Measurements from ENCODE around the gene TPST1. TPM values are rescaled to one million over a fixed set of nuclear protein-coding genes. Genes with fewer than 3 reads are reported as not detected.

The TPST1 gene
- total RNA-seq, 1 experiment from 2014 or later, result 15.9 TPM

- no peak overlapping the region for H3K4me2 ChIP-seq (ENCODE audit: insufficient read depth, insufficient read length, low read length)
- Mint-ChIP-seq H3K36me3 (ENCODE audit: insufficient read depth in 1 of 3, low read depth in 3 of 3) (no peaks in the 10 kb centered on the region; a peak in 1 of 7 replicates), H3K4me3 (no peak overlapping the region), H3K27me3 (ENCODE audit: low read depth) (no peaks in the 10 kb centered on the region), H3K4me1 (peaks cover 14% of the 10 kb centered on the region in 2 experiments), H3K9me3 (no peaks in the 10 kb centered on the region; a peak in 1 of 5 replicates), H3K27ac (no peak overlapping the region)
- DNase-seq, result no peak
- no peak overlapping the region for H3K14ac ChIP-seq (ENCODE audit: insufficient read depth, low read length)
- H3K18ac ChIP-seq (ENCODE audit: insufficient read length, low read depth, low read length), result no peak overlapping the region
- H3K27ac ChIP-seq (ENCODE audit: insufficient read length, low read depth, low read length), result no peak overlapping the region
- no peaks in the 10 kb centered on the region for H3K27me3 ChIP-seq (ENCODE audit: insufficient read depth, low read length)
- H4K5ac ChIP-seq (ENCODE audit: insufficient read length, low read depth, low read length), result no peak overlapping the region
- H2BK15ac ChIP-seq (ENCODE audit: low read depth, low read length), result no peak overlapping the region
- TF ChIP-seq CTCF (conservative IDR thresholded peaks at IDR 0.05), result no peak
- H4K91ac ChIP-seq (ENCODE audit: insufficient read length, low read depth, low read length), result no peak overlapping the region
- H2BK5ac ChIP-seq (ENCODE audit: insufficient read length, low read length), result no peak overlapping the region
- H3K56ac ChIP-seq (ENCODE audit: insufficient read length, low read depth, low read length), result no peak overlapping the region
- H3K23me2 ChIP-seq (ENCODE audit: insufficient read length, low read depth, low read length, poor library complexity, severe bottlenecking), result no peaks in the 10 kb centered on the region
- no peak overlapping the region for H3K9ac ChIP-seq (ENCODE audit: extremely low read depth, insufficient read length, low read length)
- no peak overlapping the region for H2AFZ ChIP-seq (ENCODE audit: low read length)
- H3K79me1 ChIP-seq (ENCODE audit: insufficient read depth, low read depth, low read length, poor library complexity, severe bottlenecking), result no peaks in the 10 kb centered on the region
- no CpG with 5 or more reads among the region's 4 CpGs for WGBS (ENCODE audit: extremely low coverage, insufficient read length, low lambda C conversion rate)
- H2BK120ac ChIP-seq (ENCODE audit: low read depth, low read length, poor library complexity, severe bottlenecking), result no peak overlapping the region
- no peaks in the 10 kb centered on the region for H3K79me2 ChIP-seq (ENCODE audit: insufficient read depth, low read length)
- H4K8ac ChIP-seq (replicated peaks; ENCODE audit: insufficient read length, low read depth, low read length), result no peak overlapping the region
- no peak overlapping the region for H3K23ac ChIP-seq (ENCODE audit: insufficient read length, low read depth, low read length)
- H3K9me3 ChIP-seq (ENCODE audit: control insufficient read depth, low read depth, low read length), result no peaks in the 10 kb centered on the region
- H2BK12ac ChIP-seq (ENCODE audit: insufficient read length, low read depth, low read length), result no peak overlapping the region
- H4K20me1 ChIP-seq (ENCODE audit: control insufficient read depth, insufficient read depth, insufficient read length), result no peaks in the 10 kb centered on the region
- no peak overlapping the region for H3T11ph ChIP-seq (ENCODE audit: low read length)
- no peak overlapping the region for H2AK5ac ChIP-seq (ENCODE audit: insufficient read length, low read length)
- no peaks in the 10 kb centered on the region for H3K4me1 ChIP-seq (ENCODE audit: insufficient read depth, low read length)
- no peak overlapping the region for H3K4ac ChIP-seq (ENCODE audit: low read depth, low read length)
- no peak overlapping the region for H2BK20ac ChIP-seq (ENCODE audit: low read depth, low read length, poor library complexity, severe bottlenecking)
Measured at GRCh38 chr7:66355756-66356155, 150.6 kb downstream of the TPST1 start.
